Liver (tissue), 9 donors: ENCODE measurements around the gene RCSD1. TPM values are rescaled to one million over a fixed set of nuclear protein-coding genes. Genes with fewer than 3 reads are reported as not detected.

Experiments
- DNase-seq: peaks from one replicate; pipeline ENCODE4 v3.0.0-alpha.2; 2017; ENCODE audit warnings: low spot score
- H3K27ac ChIP-seq, 2 donors: one replicate each; pipeline ENCODE4 v1.7.0; 2013; ENCODE audit warnings: inconsistent platforms in 2 of 2, low read length in 2 of 2, control low read depth in 1 of 2, low read depth in 1 of 2, mild to moderate bottlenecking in 1 of 2
- H3K27me3 ChIP-seq, 4 donors: one replicate each; pipeline versions ENCODE4 v1.6.1 to v1.7.0; 2013; ENCODE audit warnings: low read length in 3 of 4, inconsistent platforms in 1 of 4, mild to moderate bottlenecking in 1 of 4, moderate library complexity in 1 of 4; ENCODE audit not compliant: control insufficient read depth in 4 of 4, insufficient read depth in 4 of 4
- H3K36me3 ChIP-seq, 4 donors: one replicate each; pipeline versions ENCODE4 v1.6.1 to v1.7.0; 2013; ENCODE audit warnings: low read length in 3 of 4, mild to moderate bottlenecking in 3 of 4, low read depth in 1 of 4, moderate library complexity in 1 of 4; ENCODE audit not compliant: control insufficient read depth in 4 of 4, insufficient read depth in 3 of 4
- H3K4me1 ChIP-seq, 4 donors: one replicate each; pipeline versions ENCODE4 v1.6.1 to v1.7.0; 2013; ENCODE audit warnings: low read length in 3 of 4, mild to moderate bottlenecking in 3 of 4, moderate library complexity in 1 of 4; ENCODE audit not compliant: control insufficient read depth in 4 of 4, insufficient read depth in 4 of 4
- H3K4me3 ChIP-seq, 3 donors: one replicate each; pipeline versions ENCODE4 v1.6.1 to v1.7.0; 2013; ENCODE audit warnings: low read length in 3 of 3, control low read depth in 1 of 3, low read depth in 1 of 3, mild to moderate bottlenecking in 1 of 3
- H3K9ac ChIP-seq, 2 donors: one replicate each; pipeline ENCODE4 v1.7.0; 2013; ENCODE audit warnings: low read length in 2 of 2, mild to moderate bottlenecking in 2 of 2, moderate library complexity in 2 of 2, control low read depth in 1 of 2, low read depth in 1 of 2
- H3K9me3 ChIP-seq, 4 donors: one replicate each; pipeline versions ENCODE4 v1.6.1 to v1.7.0; 2013; ENCODE audit warnings: low read length in 3 of 4; ENCODE audit not compliant: control insufficient read depth in 4 of 4
- EGR1 ChIP-seq, 2 donors: IDR thresholded peaks; 2 replicates each; pipeline ENCODE4 v1.6.1; 2016 to 2018; ENCODE audit warnings: antibody characterized with exemption in 2 of 2, low read depth in 2 of 2
- FOXA1 ChIP-seq: IDR thresholded peaks from 2 replicates; pipeline ENCODE4 v1.6.1; 2016; ENCODE audit warnings: antibody characterized with exemption
- FOXA2 ChIP-seq: IDR thresholded peaks from 2 replicates; pipeline ENCODE4 v1.6.1; 2016; ENCODE audit warnings: antibody characterized with exemption
- GABPA ChIP-seq, 2 donors: IDR thresholded peaks in 1 of 2; conservative IDR thresholded peaks in 1 of 2; 2 replicates each; pipeline ENCODE4 v1.6.1; 2016; ENCODE audit warnings: antibody characterized with exemption in 2 of 2, mild to moderate bottlenecking in 1 of 2, moderate library complexity in 1 of 2
- JUND ChIP-seq, 2 donors: IDR thresholded peaks; 2 replicates each; pipeline ENCODE4 v1.6.1; 2016; ENCODE audit warnings: antibody characterized with exemption in 2 of 2
- NR2F2 ChIP-seq: IDR thresholded peaks from 2 replicates; pipeline ENCODE4 v1.6.1; 2016; ENCODE audit warnings: antibody characterized with exemption
- RAD21 ChIP-seq, 2 donors: IDR thresholded peaks; 2 replicates each; pipeline ENCODE4 v1.6.1; 2016; ENCODE audit warnings: antibody characterized with exemption in 2 of 2, mild to moderate bottlenecking in 2 of 2
- RXRA ChIP-seq, 2 donors: IDR thresholded peaks; 2 replicates each; pipeline ENCODE4 v1.6.1; 2017 to 2018; ENCODE audit warnings: antibody characterized with exemption in 2 of 2, mild to moderate bottlenecking in 1 of 2
- SP1 ChIP-seq: IDR thresholded peaks from 2 replicates; pipeline ENCODE4 v1.6.1; 2018; ENCODE audit warnings: antibody characterized with exemption, mild to moderate bottlenecking
- TAF1 ChIP-seq: conservative IDR thresholded peaks from 2 replicates; pipeline ENCODE4 v1.6.1; 2016; ENCODE audit warnings: antibody characterized with exemption, mild to moderate bottlenecking
- YY1 ChIP-seq: IDR thresholded peaks from 2 replicates; pipeline ENCODE4 v1.6.1; 2016; ENCODE audit warnings: antibody characterized with exemption, mild to moderate bottlenecking
- WGBS: extraction: QIAGEN DNeasy Blood & Tissue Kit; methylation state at CpG from one replicate; pipeline ENCODE4 v1.1.7; 2013; 5-methylcytosine and 5-hydroxymethylcytosine counted together
- polyA plus RNA-seq, 2 donors: library from polyadenylated mRNA; stranded (reverse) in 1 of 2; unstranded in 1 of 2; fragments of 200-250 nt in 1 of 2; fragments of >200 nt in 1 of 2; fragmentation: Nextera tagmentation in 1 of 2; extraction: Ambion mirVana in 1 of 2; gene quantifications; one replicate each; pipeline versions ENCODE4 v1.2.1 to v1.2.3, GENCODE V29; 2013 to 2015
- total RNA-seq, 2 donors: library from RNA; depleted of rRNA; stranded (reverse); fragments of >200 nt; gene quantifications; one replicate each; pipeline ENCODE4 v1.2.3, GENCODE V29; 2014
- TF ChIP-seq, protein P1 (sequence below): IDR thresholded peaks from 2 replicates; pipeline ENCODE4 v1.6.1; 2016; ENCODE audit warnings: antibody characterized with exemption
- TF ChIP-seq, protein P2 (sequence below): fragments of 150-350 bp; IDR thresholded peaks from 2 replicates; pipeline ENCODE4 v1.5.1; 2017; ENCODE audit warnings: improper control_type of control experiment, low read depth, low read length; ENCODE audit not compliant: missing input control
- TF ChIP-seq, protein P3 (sequence below): IDR thresholded peaks from 2 replicates; pipeline ENCODE4 v1.6.1; 2016; ENCODE audit warnings: antibody characterized with exemption
- TF ChIP-seq, protein P4 (sequence below): IDR thresholded peaks from 2 replicates; pipeline ENCODE4 v1.6.1; 2016; ENCODE audit warnings: antibody characterized with exemption
- donor health status: healthy.
- donor health status: healthy.
- donor health status: healthy.
- donor health status: healthy.
- donor health status: healthy.

Gene RCSD1
- total and polyA plus RNA-seq, 4 donors, result 3.1 to 15.0 (median 6.0) TPM

DNA sequence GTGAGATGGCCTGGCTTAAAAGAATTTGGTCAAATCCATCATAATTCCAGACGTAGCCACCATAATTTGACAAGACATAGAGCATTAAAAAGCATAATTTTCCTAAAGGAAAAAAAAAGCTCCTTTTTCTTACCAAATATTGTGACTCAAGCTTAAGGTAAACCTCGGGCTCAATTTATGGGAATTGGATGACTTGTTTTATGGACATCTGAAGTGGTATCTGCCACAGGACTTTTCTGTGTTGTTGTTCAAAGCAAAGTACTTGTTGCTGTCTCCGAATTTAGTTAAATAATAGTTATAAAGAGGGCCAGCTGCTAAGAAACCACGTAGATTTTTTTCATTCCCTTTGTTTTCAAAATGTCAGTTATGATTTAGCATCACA is 92.8 kb downstream of the RCSD1 start:
- Histone ChIP-seq H3K36me3 (no peaks in the 10 kb centered on the region), H3K4me1 (peaks cover 2 to 18% (median 9%) of the 10 kb centered on the region in 4 donors), H3K9me3 (no peaks in the 10 kb centered on the region), H3K9ac (peak overlapping the region in 1 of 2 donors; percentile 16), H3K4me3 (peak overlapping the region; percentile 75 to 90 (median 79)), H3K27me3 (no peaks in the 10 kb centered on the region), H3K27ac (peak overlapping the region in 1 of 2 donors; percentile 78)
- TF ChIP-seq YY1, result no peak
- TF ChIP-seq, protein P1, sequence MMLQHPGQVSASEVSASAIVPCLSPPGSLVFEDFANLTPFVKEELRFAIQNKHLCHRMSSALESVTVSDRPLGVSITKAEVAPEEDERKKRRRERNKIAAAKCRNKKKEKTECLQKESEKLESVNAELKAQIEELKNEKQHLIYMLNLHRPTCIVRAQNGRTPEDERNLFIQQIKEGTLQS, result no peak
- TF ChIP-seq NR2F2, result no peak
- TF ChIP-seq GABPA (IDR thresholded peaks at IDR 0.05 in 1 of 2, conservative IDR thresholded peaks at IDR 0.05 in 1 of 2), result no peak
- no peak for TF ChIP-seq RAD21 (IDR thresholded peaks at IDR 0.05)
- no peak for TF ChIP-seq EGR1 (IDR thresholded peaks at IDR 0.05; ENCODE audit: low read depth in 2 of 2)
- TF ChIP-seq, protein P2, sequence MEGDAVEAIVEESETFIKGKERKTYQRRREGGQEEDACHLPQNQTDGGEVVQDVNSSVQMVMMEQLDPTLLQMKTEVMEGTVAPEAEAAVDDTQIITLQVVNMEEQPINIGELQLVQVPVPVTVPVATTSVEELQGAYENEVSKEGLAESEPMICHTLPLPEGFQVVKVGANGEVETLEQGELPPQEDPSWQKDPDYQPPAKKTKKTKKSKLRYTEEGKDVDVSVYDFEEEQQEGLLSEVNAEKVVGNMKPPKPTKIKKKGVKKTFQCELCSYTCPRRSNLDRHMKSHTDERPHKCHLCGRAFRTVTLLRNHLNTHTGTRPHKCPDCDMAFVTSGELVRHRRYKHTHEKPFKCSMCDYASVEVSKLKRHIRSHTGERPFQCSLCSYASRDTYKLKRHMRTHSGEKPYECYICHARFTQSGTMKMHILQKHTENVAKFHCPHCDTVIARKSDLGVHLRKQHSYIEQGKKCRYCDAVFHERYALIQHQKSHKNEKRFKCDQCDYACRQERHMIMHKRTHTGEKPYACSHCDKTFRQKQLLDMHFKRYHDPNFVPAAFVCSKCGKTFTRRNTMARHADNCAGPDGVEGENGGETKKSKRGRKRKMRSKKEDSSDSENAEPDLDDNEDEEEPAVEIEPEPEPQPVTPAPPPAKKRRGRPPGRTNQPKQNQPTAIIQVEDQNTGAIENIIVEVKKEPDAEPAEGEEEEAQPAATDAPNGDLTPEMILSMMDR, result no peak
- TF ChIP-seq JUND (IDR thresholded peaks at IDR 0.05), result no peak
- TF ChIP-seq, protein P3, sequence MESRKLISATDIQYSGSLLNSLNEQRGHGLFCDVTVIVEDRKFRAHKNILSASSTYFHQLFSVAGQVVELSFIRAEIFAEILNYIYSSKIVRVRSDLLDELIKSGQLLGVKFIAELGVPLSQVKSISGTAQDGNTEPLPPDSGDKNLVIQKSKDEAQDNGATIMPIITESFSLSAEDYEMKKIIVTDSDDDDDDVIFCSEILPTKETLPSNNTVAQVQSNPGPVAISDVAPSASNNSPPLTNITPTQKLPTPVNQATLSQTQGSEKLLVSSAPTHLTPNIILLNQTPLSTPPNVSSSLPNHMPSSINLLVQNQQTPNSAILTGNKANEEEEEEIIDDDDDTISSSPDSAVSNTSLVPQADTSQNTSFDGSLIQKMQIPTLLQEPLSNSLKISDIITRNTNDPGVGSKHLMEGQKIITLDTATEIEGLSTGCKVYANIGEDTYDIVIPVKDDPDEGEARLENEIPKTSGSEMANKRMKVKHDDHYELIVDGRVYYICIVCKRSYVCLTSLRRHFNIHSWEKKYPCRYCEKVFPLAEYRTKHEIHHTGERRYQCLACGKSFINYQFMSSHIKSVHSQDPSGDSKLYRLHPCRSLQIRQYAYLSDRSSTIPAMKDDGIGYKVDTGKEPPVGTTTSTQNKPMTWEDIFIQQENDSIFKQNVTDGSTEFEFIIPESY, result no peak
- TF ChIP-seq SP1, result no peak
- no peak for TF ChIP-seq FOXA1
- TF ChIP-seq, protein P4, sequence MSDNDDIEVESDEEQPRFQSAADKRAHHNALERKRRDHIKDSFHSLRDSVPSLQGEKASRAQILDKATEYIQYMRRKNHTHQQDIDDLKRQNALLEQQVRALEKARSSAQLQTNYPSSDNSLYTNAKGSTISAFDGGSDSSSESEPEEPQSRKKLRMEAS, result no peak
- TF ChIP-seq RXRA (IDR thresholded peaks at IDR 0.05), result no peak
- 46% methylated on average over 4 of the region's 4 CpGs for WGBS
- DNase-seq, result no peak

DNA sequence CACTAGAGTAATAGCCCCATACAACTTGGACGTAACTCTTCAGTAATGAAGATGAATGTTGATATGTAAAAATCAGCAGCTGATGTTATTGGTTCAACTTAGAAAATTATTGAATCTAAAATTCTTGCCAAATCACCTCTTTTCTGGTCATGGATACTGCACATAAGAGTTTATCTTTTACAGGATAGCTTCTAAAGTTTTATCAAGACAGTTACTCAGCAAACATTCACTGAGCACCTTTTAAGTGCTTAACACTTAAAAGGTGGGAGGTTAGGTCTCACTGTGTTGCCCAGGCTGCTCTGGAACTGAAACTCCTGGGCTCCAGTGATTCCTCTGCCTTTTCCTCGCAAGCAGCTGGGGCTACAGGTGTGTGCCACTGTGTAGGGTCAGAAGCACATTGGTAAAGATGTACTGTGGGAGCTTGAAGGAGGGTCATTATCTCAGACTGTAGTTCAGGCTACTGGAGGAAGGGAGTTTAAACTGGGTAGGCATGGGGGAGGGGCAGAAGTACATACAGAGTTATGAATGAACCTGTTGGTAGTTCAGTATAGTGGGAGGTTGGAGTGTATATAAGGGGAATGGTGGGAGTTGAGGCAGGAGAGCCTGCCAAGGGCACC is 93.8 kb downstream of the RCSD1 start:
- H3K9me3 ChIP-seq, result no peaks in the 10 kb centered on the region
- no peak for DNase-seq
- H3K27ac ChIP-seq, result no peak overlapping the region
- WGBS, result 90% methylated on average over 2 of the region's 2 CpGs
- no peaks in the 10 kb centered on the region for H3K36me3 ChIP-seq
- no peak for TF ChIP-seq TAF1
- H3K4me3 ChIP-seq, result no peak overlapping the region
- no peaks in the 10 kb centered on the region for H3K27me3 ChIP-seq
- H3K9ac ChIP-seq, result no peak overlapping the region
- H3K4me1 ChIP-seq, result peaks cover 2 to 18% (median 9%) of the 10 kb centered on the region in 4 donors

DNA sequence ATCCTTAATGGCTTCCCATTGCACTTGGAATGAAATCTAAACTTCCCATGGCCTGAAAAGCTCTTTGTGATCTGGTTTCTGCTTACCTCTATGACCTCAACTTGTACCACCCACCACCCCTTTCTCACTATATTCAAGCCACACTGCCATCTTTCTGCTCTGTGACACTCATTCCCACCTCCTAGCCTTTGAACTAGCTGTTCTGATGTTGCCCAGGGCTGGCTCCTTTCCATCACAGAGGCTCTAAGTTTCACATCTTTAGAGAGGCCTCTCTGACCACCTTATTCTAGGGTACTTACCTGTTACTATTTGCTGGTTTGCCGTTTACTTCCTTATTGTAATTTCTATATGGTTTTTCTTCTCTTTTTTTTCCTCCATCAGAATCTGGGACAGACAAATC is 96.0 kb downstream of the RCSD1 start:
- H3K9me3 ChIP-seq, result no peaks in the 10 kb centered on the region
- no peak overlapping the region for H3K27ac ChIP-seq
- WGBS, result 67% methylated on average over 1 of the region's 1 CpG
- no peak overlapping the region for H3K9ac ChIP-seq
- peaks cover 0 to 12% (median 5%) of the 10 kb centered on the region in 4 donors for H3K4me1 ChIP-seq
- no peak overlapping the region for H3K4me3 ChIP-seq
- no peak for DNase-seq
- TF ChIP-seq NR2F2 (no peak), JUND (IDR thresholded peaks at IDR 0.05) (no peak), FOXA2 (no peak), GABPA (IDR thresholded peaks at IDR 0.05 in 1 of 2, conservative IDR thresholded peaks at IDR 0.05 in 1 of 2) (no peak), EGR1 (IDR thresholded peaks at IDR 0.05; ENCODE audit: low read depth in 2 of 2) (no peak)
- TF ChIP-seq, protein P3, result no peak
- TF ChIP-seq, protein P2, result no peak
- TF ChIP-seq, protein P4, result no peak
- H3K36me3 ChIP-seq, result peaks cover 0 to 3% (median 0%) of the 10 kb centered on the region in 4 donors
- H3K27me3 ChIP-seq, result no peaks in the 10 kb centered on the region
